Osteocyte (in vitro differentiated cells): ENCODE measurements around the gene SPTBN1. TPM values are rescaled to one million over a fixed set of nuclear protein-coding genes. Genes with fewer than 3 reads are reported as not detected.
A peak's percentile ranks its signal among the peaks of the same experiment; 100 is the strongest.

Source experiments
- DNase-seq: peaks from one replicate; pipeline ENCODE4 v3.0.0; 2021; ENCODE audit warnings: mixed read lengths; ENCODE audit not compliant: unreplicated experiment; ENCODE audit errors: extremely low spot score
- H3K27ac Mint-ChIP-seq: one replicate; pipeline ENCODE4 v1.8.0; 2021; ENCODE audit warnings: mild to moderate bottlenecking, mixed read lengths; ENCODE audit not compliant: unreplicated experiment
- H3K27me3 Mint-ChIP-seq: one replicate; pipeline ENCODE4 v1.8.0; 2021; ENCODE audit warnings: mixed read lengths; ENCODE audit not compliant: unreplicated experiment
- H3K36me3 Mint-ChIP-seq: one replicate; pipeline ENCODE4 v1.8.0; 2021; ENCODE audit warnings: mixed read lengths; ENCODE audit not compliant: unreplicated experiment
- H3K4me1 Mint-ChIP-seq: one replicate; pipeline ENCODE4 v1.8.0; 2021; ENCODE audit warnings: mixed read lengths; ENCODE audit not compliant: unreplicated experiment
- H3K4me3 Mint-ChIP-seq: one replicate; pipeline ENCODE4 v1.8.0; 2021; ENCODE audit warnings: mild to moderate bottlenecking, moderate library complexity, mixed read lengths; ENCODE audit not compliant: unreplicated experiment
- H3K9me3 Mint-ChIP-seq: one replicate; pipeline ENCODE4 v1.8.0; 2021; ENCODE audit warnings: mixed read lengths; ENCODE audit not compliant: unreplicated experiment
- CTCF ChIP-seq: fragments of 200-600 bp; sonication (generic); IDR thresholded peaks from 2 replicates; pipeline ENCODE4 v1.5.0; 2021; ENCODE audit warnings: antibody characterized with exemption, mild to moderate bottlenecking, moderate library complexity
- total RNA-seq: library from RNA; stranded (reverse); gene quantifications from 2 replicates; pipeline ENCODE4 v1.2.1, GENCODE V29; 2021

SPTBN1 gene
- total RNA-seq, 1 donor from 2014 or later = 248 TPM

- peaks cover 4% of the 10 kb centered on the region for H3K36me3 Mint-ChIP-seq
- no peaks in the 10 kb centered on the region for H3K9me3 Mint-ChIP-seq
- DNase-seq = no peak
- peaks cover 84% of the 10 kb centered on the region for H3K4me1 Mint-ChIP-seq
- peak overlapping the region; percentile 67 for H3K27ac Mint-ChIP-seq
- H3K4me3 Mint-ChIP-seq = no peak overlapping the region
- H3K27me3 Mint-ChIP-seq = no peaks in the 10 kb centered on the region
- TF ChIP-seq CTCF = no peak
Measured at GRCh38 chr2:54473851-54474250, 17.7 kb downstream of the SPTBN1 start.

GRCh38 chr2:54475285-54475684, 19.2 kb downstream of the SPTBN1 start:
- DNase-seq = no peak
- H3K9me3 Mint-ChIP-seq = no peaks in the 10 kb centered on the region
- H3K27ac Mint-ChIP-seq = no peak overlapping the region
- H3K4me1 Mint-ChIP-seq = peaks cover 72% of the 10 kb centered on the region
- TF ChIP-seq CTCF = no peak
- H3K4me3 Mint-ChIP-seq = no peak overlapping the region
- peaks cover 2% of the 10 kb centered on the region for H3K36me3 Mint-ChIP-seq
- no peaks in the 10 kb centered on the region for H3K27me3 Mint-ChIP-seq

DNA sequence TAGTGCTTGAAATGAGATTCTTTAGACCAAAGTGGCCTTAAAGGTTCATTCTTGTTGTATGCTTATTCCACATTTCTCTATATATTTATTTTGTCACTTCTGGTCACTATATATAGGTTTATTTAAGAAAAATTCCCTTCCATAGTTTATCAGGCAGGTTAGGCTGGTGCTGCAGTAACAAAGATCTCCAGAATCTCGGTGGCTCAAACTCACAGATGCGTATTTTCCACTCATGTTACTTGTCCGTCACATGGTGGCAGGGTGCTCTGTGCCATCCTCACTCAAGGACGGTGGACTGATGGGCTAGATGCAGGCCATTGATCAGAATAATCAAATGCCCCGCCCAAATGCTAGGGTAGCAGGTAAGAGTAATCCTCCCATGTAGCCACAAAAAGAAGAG, 19.8 kb downstream of the SPTBN1 start:
- H3K9me3 Mint-ChIP-seq = no peaks in the 10 kb centered on the region
- no peak for DNase-seq
- H3K36me3 Mint-ChIP-seq = peaks cover 2% of the 10 kb centered on the region
- no peak overlapping the region for H3K4me3 Mint-ChIP-seq
- peaks cover 66% of the 10 kb centered on the region for H3K4me1 Mint-ChIP-seq
- no peak for TF ChIP-seq CTCF
- H3K27me3 Mint-ChIP-seq = no peaks in the 10 kb centered on the region
- H3K27ac Mint-ChIP-seq = no peak overlapping the region

- H3K27me3 Mint-ChIP-seq = no peaks in the 10 kb centered on the region
- TF ChIP-seq CTCF = no peak
- H3K4me1 Mint-ChIP-seq = peaks cover 58% of the 10 kb centered on the region
- no peak overlapping the region for H3K4me3 Mint-ChIP-seq
- no peaks in the 10 kb centered on the region for H3K9me3 Mint-ChIP-seq
- H3K36me3 Mint-ChIP-seq = peaks cover 2% of the 10 kb centered on the region
- H3K27ac Mint-ChIP-seq = peak overlapping the region; percentile 47
- no peak for DNase-seq
Measured at GRCh38 chr2:54476852-54477251, 20.7 kb downstream of the SPTBN1 start.

GRCh38 chr2:54477896-54478295, 21.8 kb downstream of the SPTBN1 start:
- Mint-ChIP-seq H3K4me3 (no peak overlapping the region), H3K4me1 (peaks cover 55% of the 10 kb centered on the region), H3K27me3 (no peaks in the 10 kb centered on the region), H3K27ac (no peak overlapping the region), H3K9me3 (no peaks in the 10 kb centered on the region), H3K36me3 (peaks cover 2% of the 10 kb centered on the region)
- no peak for DNase-seq
- TF ChIP-seq CTCF = no peak
